HepG2 (cell line): Measurements from ENCODE around the gene GNA12. TPM values are rescaled to one million over a fixed set of nuclear protein-coding genes. Genes with fewer than 3 reads are reported as not detected.

Source experiments
- GPN1 ChIP-seq: sonication (generic); formaldehyde crosslinking; IDR thresholded peaks from 2 replicates; pipeline ENCODE4 v1.5.1; 2020; ENCODE audit warnings: missing genetic modification reagents, borderline replicate concordance
- HNF4A ChIP-seq: sonication (generic); formaldehyde crosslinking; IDR thresholded peaks from 2 replicates; pipeline ENCODE4 v1.4.0; 2020; ENCODE audit warnings: missing genetic modification reagents
- KLF15 ChIP-seq: sonication (generic); formaldehyde crosslinking; IDR thresholded peaks from 2 replicates; pipeline ENCODE4 v1.8.1; 2023; ENCODE audit warnings: borderline replicate concordance, mild to moderate bottlenecking, inconsistent platforms, missing genetic modification reagents, mixed read lengths
- NFE2L2 ChIP-seq: fragments of 150-350 bp; IDR thresholded peaks from 2 replicates; pipeline ENCODE4 v1.6.1; 2014; ENCODE audit warnings: low read length
- NR2F6 ChIP-seq, 2 experiments: IDR thresholded peaks; 2 replicates each; pipeline ENCODE4 v1.6.1; 2016; ENCODE audit warnings: antibody characterized with exemption in 1 of 2, mild to moderate bottlenecking in 1 of 2
- PHF20 ChIP-seq: sonication (generic); formaldehyde crosslinking; IDR thresholded peaks from 2 replicates; pipeline ENCODE4 v1.5.0; 2020; ENCODE audit warnings: mild to moderate bottlenecking, missing genetic modification reagents
- REXO4 ChIP-seq: sonication (generic); formaldehyde crosslinking; IDR thresholded peaks from 2 replicates; pipeline ENCODE4 v1.8.0; 2022; ENCODE audit warnings: missing genetic modification reagents, mild to moderate bottlenecking, borderline replicate concordance
- TP53 ChIP-seq: sonication (generic); formaldehyde crosslinking; conservative IDR thresholded peaks from 2 replicates; pipeline ENCODE4 v1.4.0; 2020; ENCODE audit warnings: missing genetic modification reagents
- XBP1 ChIP-seq: sonication (generic); formaldehyde crosslinking; IDR thresholded peaks from 2 replicates; pipeline ENCODE4 v1.5.0; 2020; ENCODE audit warnings: missing genetic modification reagents
- ZFP36 ChIP-seq: fragments of 150-350 bp; IDR thresholded peaks from 2 replicates; pipeline ENCODE4 v1.6.1; 2018; ENCODE audit warnings: borderline replicate concordance, low read length, low read depth; ENCODE audit not compliant: partially characterized antibody
- ZKSCAN1 ChIP-seq: fragments of 150-350 bp; IDR thresholded peaks from 2 replicates; pipeline ENCODE4 v1.6.1; 2014; ENCODE audit warnings: low read length
- ZMYM2 ChIP-seq: sonication (generic); formaldehyde crosslinking; IDR thresholded peaks from 2 replicates; pipeline ENCODE4 v1.8.0; 2022; ENCODE audit warnings: mild to moderate bottlenecking, missing genetic modification reagents
- ZNF652 ChIP-seq: IDR thresholded peaks from 2 replicates; pipeline ENCODE4 v1.6.1; 2016; ENCODE audit warnings: low read depth, borderline replicate concordance
- ZNF674 ChIP-seq: sonication (generic); formaldehyde crosslinking; IDR thresholded peaks from 2 replicates; pipeline ENCODE4 v1.5.0; 2020; ENCODE audit warnings: low read depth, mild to moderate bottlenecking, missing genetic modification reagents
- ZNF878 ChIP-seq: sonication (generic); formaldehyde crosslinking; IDR thresholded peaks from 2 replicates; pipeline ENCODE4 v1.8.1; 2023; ENCODE audit warnings: mild to moderate bottlenecking, missing genetic modification reagents, moderate library complexity
- polyA plus RNA-seq, 8 experiments: library from polyadenylated mRNA; depleted of rRNA in 3 of 8; stranded (reverse) in 7 of 8; unstranded in 1 of 8; fragments of >200 nt; fragmentation: Illumina TruSeq in 4 of 8; extraction: Trizol in 4 of 8; gene quantifications; 2 replicates each; pipeline versions ENCODE4 v1.2.1 to v1.2.3, GENCODE V29; 2011 to 2016; ENCODE audit warnings: low read depth in 4 of 8, missing spikeins in 1 of 8, mixed read lengths in 1 of 8; ENCODE audit not compliant: insufficient read depth in 1 of 8
- total RNA-seq, 5 experiments: library from RNA; depleted of rRNA; stranded (reverse); fragments of >200 nt; fragmentation: Illumina TruSeq; extraction: Trizol; gene quantifications; 2 replicates each; pipeline ENCODE4 v1.2.3, GENCODE V29; 2016; ENCODE audit warnings: low read depth in 1 of 5
- TF ChIP-seq, protein P1 (sequence below): sonication (generic); formaldehyde crosslinking; IDR thresholded peaks from 2 replicates; pipeline ENCODE4 v1.5.1; 2020; ENCODE audit warnings: mild to moderate bottlenecking, moderate library complexity, missing genetic modification reagents
- TF ChIP-seq, protein P2 (sequence below): IDR thresholded peaks from 2 replicates; pipeline ENCODE4 v1.6.1; 2012; ENCODE audit warnings: low read depth, low read length, improper control_type of control experiment
- TF ChIP-seq, protein P3 (sequence below): sonication (generic); formaldehyde crosslinking; IDR thresholded peaks from 2 replicates; pipeline ENCODE4 v1.4.0; 2020; ENCODE audit warnings: low read depth, missing genetic modification reagents
- TF ChIP-seq, protein P4 (sequence below): sonication (generic); formaldehyde crosslinking; IDR thresholded peaks from 2 replicates; pipeline ENCODE4 v1.4.0; 2020; ENCODE audit warnings: missing genetic modification reagents, mild to moderate bottlenecking, borderline replicate concordance

The GNA12 gene
- total and polyA plus RNA-seq, 2 of the 13 experiments (the other 11 are each of a cell fraction or from before 2014, with no cell fraction given): 16.2 to 50.9 TPM

DNA sequence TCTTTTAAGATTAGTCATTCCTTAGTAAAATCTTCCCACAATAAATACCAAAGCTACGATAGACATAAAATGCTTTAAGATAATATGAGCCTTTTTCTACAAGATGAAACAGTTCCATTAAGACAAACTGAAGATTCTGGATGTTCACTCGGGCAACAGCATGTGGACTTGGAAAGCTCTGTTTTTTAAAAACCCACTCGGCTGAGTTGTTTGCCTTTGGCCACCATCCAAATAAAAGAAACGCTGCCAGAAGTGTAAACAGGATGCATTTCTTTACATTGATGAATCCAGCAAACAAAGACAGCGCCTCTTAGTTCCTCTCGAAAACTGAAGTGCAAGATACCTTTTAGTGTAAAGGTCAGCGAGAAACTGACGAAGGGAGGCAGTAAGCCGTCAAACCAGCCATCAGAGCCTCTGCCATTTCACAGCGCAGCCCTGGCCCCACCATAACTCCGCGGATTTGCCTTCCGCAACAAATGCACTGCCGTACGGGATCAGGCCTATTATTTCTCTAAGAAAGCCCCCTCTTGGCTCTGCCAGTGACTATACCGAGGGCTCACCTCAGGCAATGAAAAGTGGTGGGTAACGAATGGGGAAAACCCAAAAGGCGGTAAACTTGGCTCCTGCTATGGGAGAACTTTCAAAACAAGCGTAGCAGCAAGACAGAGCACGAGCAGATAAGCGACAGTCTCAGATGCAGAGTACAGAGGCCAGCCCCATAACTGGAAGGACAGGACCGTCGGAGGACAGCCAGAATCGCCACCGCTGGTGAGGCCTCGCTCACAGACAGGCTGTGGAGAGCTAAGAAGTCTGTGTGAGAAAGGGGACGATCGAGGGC is 41.4 kb downstream of the GNA12 start (continued):
- TF ChIP-seq PHF20 (CRISPR knock-in tag): no peak
- TF ChIP-seq ZFP36: no peak
- TF ChIP-seq, protein P1, sequence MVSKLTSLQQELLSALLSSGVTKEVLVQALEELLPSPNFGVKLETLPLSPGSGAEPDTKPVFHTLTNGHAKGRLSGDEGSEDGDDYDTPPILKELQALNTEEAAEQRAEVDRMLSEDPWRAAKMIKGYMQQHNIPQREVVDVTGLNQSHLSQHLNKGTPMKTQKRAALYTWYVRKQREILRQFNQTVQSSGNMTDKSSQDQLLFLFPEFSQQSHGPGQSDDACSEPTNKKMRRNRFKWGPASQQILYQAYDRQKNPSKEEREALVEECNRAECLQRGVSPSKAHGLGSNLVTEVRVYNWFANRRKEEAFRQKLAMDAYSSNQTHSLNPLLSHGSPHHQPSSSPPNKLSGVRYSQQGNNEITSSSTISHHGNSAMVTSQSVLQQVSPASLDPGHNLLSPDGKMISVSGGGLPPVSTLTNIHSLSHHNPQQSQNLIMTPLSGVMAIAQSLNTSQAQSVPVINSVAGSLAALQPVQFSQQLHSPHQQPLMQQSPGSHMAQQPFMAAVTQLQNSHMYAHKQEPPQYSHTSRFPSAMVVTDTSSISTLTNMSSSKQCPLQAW (CRISPR knock-in tag): peak; percentile 86
- TF ChIP-seq, protein P2, sequence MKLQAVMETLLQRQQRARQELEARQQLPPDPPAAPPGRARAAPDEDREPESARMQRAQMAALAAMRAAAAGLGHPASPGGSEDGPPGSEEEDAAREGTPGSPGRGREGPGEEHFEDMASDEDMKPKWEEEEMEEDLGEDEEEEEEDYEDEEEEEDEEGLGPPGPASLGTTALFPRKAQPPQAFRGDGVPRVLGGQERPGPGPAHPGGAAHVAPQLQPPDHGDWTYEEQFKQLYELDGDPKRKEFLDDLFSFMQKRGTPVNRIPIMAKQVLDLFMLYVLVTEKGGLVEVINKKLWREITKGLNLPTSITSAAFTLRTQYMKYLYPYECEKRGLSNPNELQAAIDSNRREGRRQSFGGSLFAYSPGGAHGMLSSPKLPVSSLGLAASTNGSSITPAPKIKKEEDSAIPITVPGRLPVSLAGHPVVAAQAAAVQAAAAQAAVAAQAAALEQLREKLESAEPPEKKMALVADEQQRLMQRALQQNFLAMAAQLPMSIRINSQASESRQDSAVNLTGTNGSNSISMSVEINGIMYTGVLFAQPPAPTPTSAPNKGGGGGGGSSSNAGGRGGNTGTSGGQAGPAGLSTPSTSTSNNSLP: peak; percentile 88
- TF ChIP-seq ZMYM2: peak; percentile 42; the same call in 1 of the 2 replicates
- TF ChIP-seq TP53 (CRISPR knock-in tag): no peak
- peak; percentile 76 for TF ChIP-seq HNF4A (CRISPR knock-in tag)
- TF ChIP-seq, protein P3, sequence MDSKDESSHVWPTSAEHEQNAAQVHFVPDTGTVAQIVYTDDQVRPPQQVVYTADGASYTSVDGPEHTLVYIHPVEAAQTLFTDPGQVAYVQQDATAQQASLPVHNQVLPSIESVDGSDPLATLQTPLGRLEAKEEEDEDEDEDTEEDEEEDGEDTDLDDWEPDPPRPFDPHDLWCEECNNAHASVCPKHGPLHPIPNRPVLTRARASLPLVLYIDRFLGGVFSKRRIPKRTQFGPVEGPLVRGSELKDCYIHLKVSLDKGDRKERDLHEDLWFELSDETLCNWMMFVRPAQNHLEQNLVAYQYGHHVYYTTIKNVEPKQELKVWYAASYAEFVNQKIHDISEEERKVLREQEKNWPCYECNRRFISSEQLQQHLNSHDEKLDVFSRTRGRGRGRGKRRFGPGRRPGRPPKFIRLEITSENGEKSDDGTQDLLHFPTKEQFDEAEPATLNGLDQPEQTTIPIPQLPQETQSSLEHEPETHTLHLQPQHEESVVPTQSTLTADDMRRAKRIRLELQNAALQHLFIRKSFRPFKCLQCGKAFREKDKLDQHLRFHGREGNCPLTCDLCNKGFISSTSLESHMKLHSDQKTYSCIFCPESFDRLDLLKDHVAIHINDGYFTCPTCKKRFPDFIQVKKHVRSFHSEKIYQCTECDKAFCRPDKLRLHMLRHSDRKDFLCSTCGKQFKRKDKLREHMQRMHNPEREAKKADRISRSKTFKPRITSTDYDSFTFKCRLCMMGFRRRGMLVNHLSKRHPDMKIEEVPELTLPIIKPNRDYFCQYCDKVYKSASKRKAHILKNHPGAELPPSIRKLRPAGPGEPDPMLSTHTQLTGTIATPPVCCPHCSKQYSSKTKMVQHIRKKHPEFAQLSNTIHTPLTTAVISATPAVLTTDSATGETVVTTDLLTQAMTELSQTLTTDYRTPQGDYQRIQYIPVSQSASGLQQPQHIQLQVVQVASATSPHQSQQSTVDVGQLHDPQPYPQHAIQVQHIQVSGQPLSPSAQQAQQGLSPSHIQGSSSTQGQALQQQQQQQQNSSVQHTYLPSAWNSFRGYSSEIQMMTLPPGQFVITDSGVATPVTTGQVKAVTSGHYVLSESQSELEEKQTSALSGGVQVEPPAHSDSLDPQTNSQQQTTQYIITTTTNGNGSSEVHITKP (CRISPR knock-in tag): peak; percentile 45; the same call in 1 of the 2 replicates
- no peak for TF ChIP-seq KLF15
- TF ChIP-seq XBP1 (CRISPR knock-in tag): no peak
- TF ChIP-seq, protein P4, sequence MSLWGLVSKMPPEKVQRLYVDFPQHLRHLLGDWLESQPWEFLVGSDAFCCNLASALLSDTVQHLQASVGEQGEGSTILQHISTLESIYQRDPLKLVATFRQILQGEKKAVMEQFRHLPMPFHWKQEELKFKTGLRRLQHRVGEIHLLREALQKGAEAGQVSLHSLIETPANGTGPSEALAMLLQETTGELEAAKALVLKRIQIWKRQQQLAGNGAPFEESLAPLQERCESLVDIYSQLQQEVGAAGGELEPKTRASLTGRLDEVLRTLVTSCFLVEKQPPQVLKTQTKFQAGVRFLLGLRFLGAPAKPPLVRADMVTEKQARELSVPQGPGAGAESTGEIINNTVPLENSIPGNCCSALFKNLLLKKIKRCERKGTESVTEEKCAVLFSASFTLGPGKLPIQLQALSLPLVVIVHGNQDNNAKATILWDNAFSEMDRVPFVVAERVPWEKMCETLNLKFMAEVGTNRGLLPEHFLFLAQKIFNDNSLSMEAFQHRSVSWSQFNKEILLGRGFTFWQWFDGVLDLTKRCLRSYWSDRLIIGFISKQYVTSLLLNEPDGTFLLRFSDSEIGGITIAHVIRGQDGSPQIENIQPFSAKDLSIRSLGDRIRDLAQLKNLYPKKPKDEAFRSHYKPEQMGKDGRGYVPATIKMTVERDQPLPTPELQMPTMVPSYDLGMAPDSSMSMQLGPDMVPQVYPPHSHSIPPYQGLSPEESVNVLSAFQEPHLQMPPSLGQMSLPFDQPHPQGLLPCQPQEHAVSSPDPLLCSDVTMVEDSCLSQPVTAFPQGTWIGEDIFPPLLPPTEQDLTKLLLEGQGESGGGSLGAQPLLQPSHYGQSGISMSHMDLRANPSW (CRISPR knock-in tag): no peak
- no peak for TF ChIP-seq NFE2L2
- TF ChIP-seq GPN1 (CRISPR knock-in tag): no peak
- no peak; the same call in 1 of the 2 replicates for TF ChIP-seq ZNF652 (CRISPR knock-in tag)
- TF ChIP-seq ZNF674 (CRISPR knock-in tag): no peak
- no peak for TF ChIP-seq REXO4
- peak; percentile 77; the same call in 1 of the 2 replicates for TF ChIP-seq ZNF878 (CRISPR knock-in tag)
- TF ChIP-seq NR2F6 (IDR thresholded peaks at IDR 0.05): peak; percentile 70
- TF ChIP-seq NR2F6 (CRISPR knock-in tag; IDR thresholded peaks at IDR 0.05): peak; percentile 81
- TF ChIP-seq ZKSCAN1: no peak
